Kidney (tissue), 14 donors: Measurements from ENCODE around the gene TMEM218. TPM values are rescaled to one million over a fixed set of nuclear protein-coding genes. Genes with fewer than 3 reads are reported as not detected.

Experiments used
- DNase-seq, 5 donors: peaks; one replicate each; pipeline ENCODE4 v3.0.0-alpha.2; 2013 to 2020
- FAIRE-seq: peaks from 2 replicates; lab custom pipeline; 2012; peaks lifted over from hg19 to GRCh38; lab: Jason Lieb, UNC
- H3K27ac ChIP-seq, 2 donors: one replicate each; pipeline ENCODE4 v1.7.0; 2013; ENCODE audit warnings: low read depth in 2 of 2, low read length in 2 of 2, inconsistent platforms in 1 of 2
- H3K27me3 ChIP-seq: one replicate; pipeline ENCODE4 v1.7.1; 2013; ENCODE audit warnings: low read length, inconsistent platforms; ENCODE audit not compliant: control insufficient read depth, insufficient read depth
- H3K36me3 ChIP-seq, 3 donors: one replicate each; pipeline versions ENCODE4 v1.7.0 to v1.7.1; 2013; ENCODE audit warnings: low read length in 3 of 3, control low read depth in 1 of 3, inconsistent platforms in 1 of 3; ENCODE audit not compliant: insufficient read depth in 3 of 3, control insufficient read depth in 2 of 3
- H3K4me1 ChIP-seq, 3 donors: one replicate each; pipeline versions ENCODE4 v1.7.0 to v1.7.1; 2013; ENCODE audit warnings: low read length in 3 of 3, inconsistent platforms in 1 of 3, low read depth in 1 of 3; ENCODE audit not compliant: control insufficient read depth in 2 of 3, insufficient read depth in 2 of 3
- H3K4me3 ChIP-seq, 3 donors: one replicate each; pipeline versions ENCODE4 v1.7.0 to v1.8.1; 2013; ENCODE audit warnings: low read length in 3 of 3, control low read depth in 1 of 3, inconsistent platforms in 1 of 3
- H3K9ac ChIP-seq, 3 donors: one replicate each; pipeline versions ENCODE4 v1.7.0 to v1.7.1; 2013; ENCODE audit warnings: low read length in 3 of 3, control low read depth in 1 of 3, inconsistent platforms in 1 of 3
- H3K9me3 ChIP-seq, 3 donors: one replicate each; pipeline versions ENCODE4 v1.7.0 to v1.7.1; 2013; ENCODE audit warnings: low read length in 3 of 3, control low read depth in 1 of 3, inconsistent platforms in 1 of 3; ENCODE audit not compliant: control insufficient read depth in 2 of 3, insufficient read depth in 1 of 3
- CTCF ChIP-seq: IDR thresholded peaks from 3 replicates; pipeline ENCODE4 v1.5.1; 2012; ENCODE audit warnings: mild to moderate bottlenecking, moderate library complexity, borderline replicate concordance; ENCODE audit not compliant: insufficient read depth; ENCODE audit errors: extremely low read depth
- intact Hi-C: fragments of 100-400 bp; cut with DNase I; formaldehyde crosslinking; loops from one replicate; pipeline ENCODE4 v1.11.1; 2022
- polyA plus RNA-seq: library from polyadenylated mRNA; stranded (reverse); fragments of 350-450 nt; fragmentation: Illumina TruSeq; extraction: RNeasy Lipid Tissue Mini Kit (QIAGEN cat#74804); gene quantifications from one replicate; pipeline ENCODE4 v1.2.3, GENCODE V29; 2014; ENCODE audit warnings: low read depth, low replicate concordance; ENCODE audit not compliant: insufficient read depth
- total RNA-seq: library from RNA; stranded (reverse); fragmentation: NEBNext Ultra II Directional; extraction: Animal tissue kit (Norgen Biotek cat#: 25700); gene quantifications from one replicate; pipeline ENCODE4 v1.2.1, GENCODE V29; 2021
- donor health status: control.
- donor health status: control.
- donor health status: control.
- donor health status: control.
- donor health status: control.
- donor health status: DM: yes; HTN: yes; CAD: no.
- donor health status: Normal renal cell carcinoma (clear cell type).

TMEM218 gene
- total and polyA plus RNA-seq, 2 donors from 2014 or later, result 22.9 to 33.4 TPM

- TF ChIP-seq CTCF, result no peak
- no peak overlapping the region for H3K9ac ChIP-seq
- peaks cover 0 to 7% (median 0%) of the 10 kb centered on the region in 3 donors for H3K9me3 ChIP-seq
- DNase-seq (no peak), FAIRE-seq (no peak)
- H3K27ac ChIP-seq, result no peak overlapping the region
- H3K36me3 ChIP-seq, result peaks cover 0 to 3% (median 0%) of the 10 kb centered on the region in 3 donors
- intact Hi-C loops, result no loop called here
- H3K4me3 ChIP-seq, result peak overlapping the region in 1 of 3 donors; percentile 1
- H3K27me3 ChIP-seq, result peaks cover 2% of the 10 kb centered on the region
- peaks cover 0 to 15% (median 0%) of the 10 kb centered on the region in 3 donors for H3K4me1 ChIP-seq
Observed at GRCh38 chr11:125155100-125155444, 43.6 kb upstream of the TMEM218 start.

GRCh38 chr11:125154378-125155099 is 43.1 kb upstream of the TMEM218 start:
- H3K9ac ChIP-seq, result no peak overlapping the region
- H3K4me1 ChIP-seq, result peaks cover 0 to 15% (median 0%) of the 10 kb centered on the region in 3 donors
- peaks cover 0 to 7% (median 0%) of the 10 kb centered on the region in 3 donors for H3K9me3 ChIP-seq
- intact Hi-C loops, result no loop called here
- H3K27ac ChIP-seq, result no peak overlapping the region
- H3K4me3 ChIP-seq, result no peak overlapping the region
- FAIRE-seq (no peak), DNase-seq (peak in 4 of 5 donors; percentile 88 to 93 (median 92))
- peaks cover 2% of the 10 kb centered on the region for H3K27me3 ChIP-seq
- peaks cover 0 to 3% (median 0%) of the 10 kb centered on the region in 3 donors for H3K36me3 ChIP-seq
- no peak for TF ChIP-seq CTCF

- H3K27ac ChIP-seq, result no peak overlapping the region
- intact Hi-C loops, result no loop called here
- FAIRE-seq, result no peak
Observed at GRCh38 chr11:125153837-125154236, 42.4 kb upstream of the TMEM218 start.

More at GRCh38 chr11:125153837-125154236, 42.4 kb upstream of the TMEM218 start:
- peaks cover 0 to 3% (median 0%) of the 10 kb centered on the region in 3 donors for H3K36me3 ChIP-seq
- TF ChIP-seq CTCF, result no peak
- no peak for DNase-seq
- peaks cover 0 to 7% (median 0%) of the 10 kb centered on the region in 3 donors for H3K9me3 ChIP-seq
- peaks cover 0 to 15% (median 0%) of the 10 kb centered on the region in 3 donors for H3K4me1 ChIP-seq
- peaks cover 2% of the 10 kb centered on the region for H3K27me3 ChIP-seq
- H3K9ac ChIP-seq, result no peak overlapping the region
- no peak overlapping the region for H3K4me3 ChIP-seq
